GM19467 (cell line): ENCODE results near the gene LDB2.
"Not testable (repeated sequence)": the region's sequence is repeated elsewhere in the genome, so short reads cannot be mapped to it uniquely, and the experiment has no call there.

ENCODE experiments used
- ATAC-seq: cut with Tn5 transposase; IDR thresholded peaks from one replicate; pipeline ENCODE4 v1.9.1; 2021; ENCODE audit warnings: mild to moderate bottlenecking, moderate library complexity; ENCODE audit not compliant: unreplicated experiment

Gene LDB2

GRCh38 chr4:16579866-16580265, 318.6 kb downstream of the LDB2 start:
- no peak for ATAC-seq

DNA sequence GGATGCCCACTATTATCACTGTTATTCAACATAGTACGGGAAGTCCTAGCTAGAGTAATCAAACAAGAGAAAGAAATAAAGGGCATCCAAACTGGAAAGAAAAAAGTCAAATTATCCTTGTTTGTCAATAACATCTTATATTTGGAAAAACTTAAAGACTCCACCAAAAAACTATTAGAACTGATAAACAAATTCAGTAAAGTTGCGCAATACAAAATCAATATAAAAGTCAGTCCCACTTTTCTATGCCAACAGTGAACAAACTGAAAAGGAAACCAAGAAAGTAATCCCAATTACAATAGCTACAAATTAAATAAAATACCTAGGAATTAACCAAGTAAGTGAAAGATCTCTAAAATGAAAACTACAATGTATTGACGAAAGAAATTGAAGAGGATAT, 321.3 kb downstream of the LDB2 start:
- ATAC-seq, result no peak

DNA sequence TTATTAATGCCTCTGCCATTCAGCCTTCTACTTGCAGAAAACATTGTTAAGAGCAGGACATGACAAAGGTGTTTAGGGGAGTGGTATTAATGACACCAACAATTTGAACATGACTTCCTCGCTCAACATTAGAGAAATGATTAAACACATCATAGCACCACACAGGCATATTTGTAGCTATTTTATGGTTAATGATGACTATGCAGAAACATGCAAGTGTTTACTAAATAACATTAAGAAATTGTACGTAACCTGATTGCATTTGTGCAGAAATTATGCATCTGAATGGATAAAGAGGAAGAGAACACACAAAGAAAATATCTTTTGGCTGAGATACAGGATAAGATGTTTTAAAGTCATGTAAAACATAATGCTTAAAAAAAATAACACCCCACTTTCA, 323.5 kb downstream of the LDB2 start:
- ATAC-seq, result no peak

DNA sequence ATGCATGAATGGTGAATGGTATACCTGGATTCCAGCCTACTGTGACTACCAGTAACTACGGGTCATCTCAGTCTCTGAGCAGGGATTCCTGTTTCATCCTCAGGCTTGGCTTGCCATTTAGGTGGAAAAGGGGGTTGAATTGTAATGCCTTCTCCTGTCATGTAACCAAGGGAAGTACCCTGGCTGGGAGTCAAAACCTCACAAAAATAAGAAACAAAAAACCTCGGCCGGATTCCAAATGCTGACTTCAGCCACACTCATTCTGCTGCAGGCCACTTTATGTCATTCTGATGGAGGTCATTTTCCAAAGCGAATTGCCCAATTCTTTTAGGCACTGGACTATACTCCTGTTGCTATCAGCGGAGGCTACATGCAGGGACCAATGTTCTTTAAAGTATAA, 324.7 kb downstream of the LDB2 start:
- ATAC-seq, result no peak

DNA sequence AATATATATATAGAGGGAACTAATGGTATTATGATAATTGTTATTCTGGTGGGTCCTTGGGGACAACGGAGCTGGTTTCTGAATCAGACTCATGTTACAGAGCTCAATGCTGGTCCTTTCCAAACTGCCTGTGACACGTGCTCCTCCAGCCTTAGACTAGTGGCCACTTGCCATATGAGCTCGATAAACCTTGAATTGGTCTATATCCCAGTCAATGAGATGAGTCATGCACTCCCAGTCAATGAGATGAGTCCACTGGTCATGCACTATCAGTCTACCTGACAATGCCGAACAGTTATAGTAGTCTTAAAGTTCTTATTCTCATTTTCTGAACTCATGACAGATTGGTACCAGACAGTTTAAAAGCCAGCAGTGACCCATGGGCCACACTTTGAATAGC, 325.2 kb downstream of the LDB2 start:
- no peak for ATAC-seq

- ATAC-seq, result no peak
These were observed 325.8 kb downstream of the LDB2 start for GRCh38 chr4:16572631-16573030.

DNA sequence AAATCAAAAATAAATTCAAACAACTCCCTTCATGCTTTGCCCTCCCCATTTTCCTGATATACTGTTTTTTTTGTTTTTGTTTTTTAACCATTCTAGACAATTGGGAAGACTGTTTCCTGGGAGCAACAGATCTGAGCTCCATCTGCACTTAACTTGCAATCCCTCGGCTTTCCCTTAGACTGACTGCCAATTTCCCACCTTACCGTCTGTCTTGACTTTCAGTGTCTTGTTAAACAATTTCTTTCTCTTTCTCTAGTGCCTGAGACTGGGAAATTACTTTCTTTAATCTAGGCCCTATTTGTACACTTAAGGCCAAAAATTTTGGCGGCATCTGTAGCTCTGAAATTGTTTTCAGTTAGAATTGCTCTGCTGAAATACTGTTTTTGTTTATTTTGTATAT, 326.3 kb downstream of the LDB2 start:
- ATAC-seq, result no peak

DNA sequence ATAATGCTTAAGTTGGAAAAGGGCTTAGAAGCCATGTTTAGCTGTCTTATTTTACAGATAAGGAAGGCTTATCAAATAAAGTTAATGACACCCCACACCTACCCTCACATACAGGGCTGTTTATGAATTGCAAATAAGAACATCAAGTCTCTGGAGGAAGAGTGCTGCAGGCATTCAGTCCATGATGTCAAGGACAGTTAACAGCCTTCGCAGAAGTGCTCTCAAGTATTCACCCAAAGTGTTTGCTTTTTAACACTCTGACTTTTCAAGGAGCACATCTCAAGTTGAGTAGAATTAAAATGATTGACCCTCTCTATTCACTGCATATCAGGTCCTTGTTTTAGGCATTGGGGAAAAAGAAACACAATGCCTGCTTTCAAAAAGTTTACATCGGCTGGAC, 328.7 kb downstream of the LDB2 start:
- no peak for ATAC-seq

DNA sequence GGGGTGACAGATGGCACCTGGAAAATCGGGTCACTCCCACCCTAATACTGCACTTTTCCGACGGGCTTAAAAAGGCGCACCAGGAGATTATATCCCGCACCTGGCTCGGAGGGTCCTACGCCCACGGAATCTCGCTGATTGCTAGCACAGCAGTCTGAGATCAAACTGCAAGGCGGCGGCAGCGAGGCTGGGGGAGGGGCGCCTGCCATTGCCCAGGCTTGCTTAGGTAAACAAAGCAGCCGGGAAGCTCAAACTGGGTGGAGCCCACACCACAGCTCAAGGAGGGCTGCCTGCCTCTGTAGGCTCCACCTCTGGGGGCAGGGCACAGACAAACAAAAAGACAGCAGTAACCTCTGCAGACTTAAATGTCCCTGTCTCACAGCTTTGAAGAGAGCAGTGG, 341.1 kb downstream of the LDB2 start:
- ATAC-seq, result not testable (repeated sequence)

- ATAC-seq, result no peak
These were observed 343.3 kb downstream of the LDB2 start for GRCh38 chr4:16555156-16555555.

GRCh38 chr4:16550531-16550930, 347.9 kb downstream of the LDB2 start:
- ATAC-seq, result no peak

DNA sequence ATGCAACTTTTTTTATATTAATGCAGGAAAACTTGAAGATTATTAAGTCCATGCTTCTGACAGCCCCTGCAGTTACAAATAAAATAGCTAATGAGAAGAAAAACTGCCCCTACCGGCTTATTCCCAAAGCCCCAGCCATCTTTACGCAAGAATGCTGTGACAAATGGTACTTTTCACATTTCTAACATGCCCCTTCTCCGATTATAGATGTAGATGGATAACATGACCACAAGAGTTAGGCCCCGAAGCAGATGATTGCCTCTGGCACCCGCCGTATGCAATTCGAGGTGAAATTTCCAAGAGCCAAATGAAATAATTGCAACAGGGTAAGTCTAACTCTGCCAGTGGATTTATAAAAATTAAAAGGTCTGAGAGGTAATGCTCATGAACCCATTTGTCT, 352.8 kb downstream of the LDB2 start:
- no peak for ATAC-seq

- no peak for ATAC-seq
These were observed 353.6 kb downstream of the LDB2 start for GRCh38 chr4:16544869-16545268.

DNA sequence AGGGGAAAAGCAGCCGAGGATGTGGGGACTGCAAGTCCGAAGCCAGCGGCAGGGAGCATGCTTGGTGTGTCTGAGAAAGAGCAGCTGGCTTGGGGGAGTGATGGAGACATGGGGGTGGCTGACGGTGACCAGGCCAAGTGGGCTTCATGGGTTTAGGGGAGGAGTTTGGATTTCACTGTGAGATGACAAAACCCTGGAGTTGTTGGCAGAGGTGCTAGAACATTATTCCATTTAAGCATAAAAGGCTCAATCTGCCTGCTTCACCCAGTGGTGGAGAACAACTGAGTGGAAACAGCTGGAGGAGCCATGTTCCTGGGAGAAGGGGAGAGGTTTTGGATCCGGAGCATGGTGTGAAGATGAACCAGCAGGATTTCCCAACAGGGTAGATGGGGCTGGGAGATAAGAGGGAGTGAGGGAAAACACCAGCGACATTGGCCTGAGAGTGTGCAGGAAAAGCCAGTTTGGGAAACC, 354.2 kb downstream of the LDB2 start:
- no peak for ATAC-seq

- ATAC-seq, result no peak
These were observed 360.5 kb downstream of the LDB2 start for GRCh38 chr4:16537926-16538325.

DNA sequence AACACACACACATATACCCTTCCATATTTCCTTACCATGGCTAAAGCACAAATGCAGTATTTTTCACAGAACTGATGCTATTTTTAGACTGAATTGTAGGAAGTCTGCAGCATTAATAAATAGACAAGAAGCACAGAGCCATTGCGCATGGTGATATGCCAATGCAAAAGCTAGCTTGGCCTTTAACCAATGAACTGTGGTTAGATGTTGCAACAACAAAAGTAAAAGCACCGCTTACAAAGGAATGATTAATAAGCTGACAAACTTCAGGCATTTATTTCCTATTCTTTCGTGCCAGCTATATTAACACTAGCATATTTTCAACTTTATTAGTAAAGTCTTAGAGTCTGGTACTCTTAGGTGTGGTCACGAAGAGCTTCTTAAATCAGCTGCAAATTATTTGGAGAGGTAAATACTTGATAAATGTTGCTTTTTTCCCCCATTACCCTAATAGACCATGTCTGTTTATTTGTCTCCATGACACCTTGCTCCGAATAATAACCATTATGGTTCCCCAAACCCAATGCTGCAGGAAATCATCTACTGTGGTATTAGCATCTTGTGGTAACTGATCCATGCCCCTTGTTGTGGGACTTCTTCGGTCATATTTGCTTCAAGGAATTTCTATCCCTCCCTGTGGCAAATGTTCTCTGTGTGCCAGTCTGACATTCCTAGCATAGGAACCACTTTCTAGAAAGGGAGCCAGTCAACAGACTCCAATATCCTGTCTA, 366.0 kb downstream of the LDB2 start:
- ATAC-seq, result no peak

DNA sequence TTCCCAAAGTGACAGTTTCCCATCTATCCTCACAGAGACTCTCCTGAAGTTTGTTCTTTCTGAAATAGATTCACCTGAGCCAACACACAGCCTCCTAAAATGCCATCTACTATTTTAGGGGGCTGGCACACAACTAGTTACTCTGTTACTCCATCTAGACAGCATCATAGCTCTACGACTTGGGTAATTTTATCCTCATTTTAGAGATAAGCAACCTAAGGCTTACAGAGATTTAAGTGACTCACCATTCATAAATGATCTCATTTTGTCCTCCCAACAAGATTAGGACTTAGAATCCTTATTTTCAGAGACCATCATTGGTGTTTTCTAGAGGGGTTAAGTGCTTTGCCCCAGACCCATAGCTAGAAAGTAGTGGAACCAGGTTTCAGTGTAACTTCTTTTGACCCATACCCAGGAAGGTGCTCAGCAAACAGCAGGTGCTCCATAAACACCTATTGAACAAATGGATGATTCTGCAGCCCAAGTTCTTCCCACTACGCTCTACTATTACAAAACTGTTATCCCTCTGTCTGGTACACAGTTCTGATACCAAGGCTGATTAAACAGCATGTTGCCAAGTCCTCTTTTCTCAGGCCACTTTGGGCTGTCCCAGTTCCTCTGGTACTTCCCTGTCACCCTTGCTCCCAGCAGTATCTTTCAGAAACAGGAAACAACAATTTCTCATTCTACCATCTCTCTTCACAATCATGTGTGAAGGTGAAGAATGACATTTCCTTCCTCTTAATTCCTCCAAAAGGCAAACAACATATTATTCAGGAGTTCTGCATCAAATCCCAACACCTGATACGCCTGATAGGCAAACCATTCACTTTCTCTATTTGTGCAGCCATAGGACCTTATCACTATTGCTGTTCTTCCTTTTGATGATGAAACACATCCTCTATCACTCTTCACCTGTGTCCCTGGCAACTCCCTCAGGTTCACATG, 367.5 kb downstream of the LDB2 start:
- no peak for ATAC-seq

GRCh38 chr4:16524911-16525554, 373.4 kb downstream of the LDB2 start:
- no peak for ATAC-seq

- ATAC-seq, result no peak
These were observed 374.0 kb downstream of the LDB2 start for GRCh38 chr4:16524406-16524805.

DNA sequence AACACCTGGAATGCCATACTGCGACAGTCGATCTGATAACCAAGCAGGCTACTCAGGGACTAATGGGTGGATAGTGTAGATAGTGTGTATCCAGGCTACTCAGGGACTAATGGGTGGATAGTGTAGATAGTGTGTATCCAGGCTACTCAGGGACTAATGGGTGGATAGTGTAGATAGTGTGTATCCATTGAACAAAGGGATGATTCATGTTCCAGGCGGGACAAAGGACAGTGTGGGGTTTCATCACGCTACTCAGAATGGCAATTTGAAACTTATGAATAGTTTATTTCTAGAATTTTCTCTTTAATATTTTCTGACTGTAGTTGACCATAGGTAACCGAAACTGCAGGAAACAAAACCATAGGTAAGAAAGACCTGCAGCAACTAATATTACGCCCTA, 374.9 kb downstream of the LDB2 start:
- not testable (repeated sequence) for ATAC-seq

- ATAC-seq, result no peak
These were observed 377.1 kb downstream of the LDB2 start for GRCh38 chr4:16521156-16521915.
